GM21723 (cell line): ENCODE data around the gene UBE2Z.
"Not testable (repeated sequence)": the region's sequence is repeated elsewhere in the genome, so short reads cannot be mapped to it uniquely, and the experiment has no call there.

Experiments
- ATAC-seq: cut with Tn5 transposase; IDR thresholded peaks from one replicate; pipeline ENCODE4 v1.9.1; 2021; ENCODE audit warnings: mild to moderate bottlenecking, moderate library complexity; ENCODE audit not compliant: unreplicated experiment

Gene UBE2Z

DNA sequence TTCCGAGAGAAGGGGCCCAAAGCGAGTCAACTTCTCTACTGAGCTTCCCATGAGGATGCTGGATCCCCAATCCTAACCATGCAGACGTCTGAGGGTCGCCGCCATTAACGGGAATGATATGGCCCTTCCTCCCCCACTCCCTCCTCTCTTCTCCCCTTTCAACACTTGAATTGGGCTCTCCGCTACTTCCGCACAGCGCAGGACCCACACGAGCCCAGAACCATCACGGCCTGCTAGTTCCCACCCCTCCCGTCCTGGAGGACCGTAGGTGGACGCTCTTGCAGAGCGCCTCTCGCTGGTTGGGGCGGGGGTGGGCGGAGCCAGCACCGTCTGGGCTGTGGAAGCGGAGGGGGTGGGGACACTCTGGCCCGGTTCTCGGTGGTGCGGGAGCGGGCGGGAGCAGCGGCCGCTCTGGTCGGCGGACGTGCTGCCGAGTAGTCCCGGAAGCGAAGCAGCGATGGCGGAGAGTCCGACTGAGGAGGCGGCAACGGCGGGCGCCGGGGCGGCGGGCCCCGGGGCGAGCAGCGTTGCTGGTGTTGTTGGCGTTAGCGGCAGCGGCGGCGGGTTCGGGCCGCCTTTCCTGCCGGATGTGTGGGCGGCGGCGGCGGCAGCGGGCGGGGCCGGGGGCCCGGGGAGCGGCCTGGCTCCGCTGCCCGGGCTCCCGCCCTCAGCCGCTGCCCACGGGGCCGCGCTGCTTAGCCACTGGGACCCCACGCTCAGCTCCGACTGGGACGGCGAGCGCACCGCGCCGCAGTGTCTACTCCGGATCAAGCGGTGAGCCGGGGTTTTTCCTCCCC, at the start of gene UBE2Z:
TSS of gene UBE2Z (plus strand) at position 361 of the 797 bp plus-strand sequence. CDS start at position 458, 97 bp downstream.
- ATAC-seq = peak; percentile 77

DNA sequence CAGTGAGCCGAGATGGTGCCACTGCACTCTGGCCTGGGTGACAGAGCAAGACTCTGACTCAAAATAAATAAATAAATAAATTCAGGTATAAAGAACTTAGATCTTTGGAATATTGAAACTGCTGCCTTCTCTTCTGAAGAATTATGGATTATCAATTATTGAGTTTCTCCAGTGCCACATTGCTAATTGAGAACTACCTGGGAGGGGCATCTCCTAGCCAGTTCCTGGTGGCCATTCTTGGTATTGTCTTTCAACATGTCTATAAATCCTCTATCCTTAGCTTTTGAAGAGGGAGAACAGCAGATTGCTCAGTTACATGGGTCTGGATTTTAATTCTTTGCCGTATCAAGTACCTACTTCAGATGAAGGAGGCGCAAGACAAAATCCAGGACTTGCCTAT, 48.2 kb upstream of the UBE2Z start:
- ATAC-seq = no peak

DNA sequence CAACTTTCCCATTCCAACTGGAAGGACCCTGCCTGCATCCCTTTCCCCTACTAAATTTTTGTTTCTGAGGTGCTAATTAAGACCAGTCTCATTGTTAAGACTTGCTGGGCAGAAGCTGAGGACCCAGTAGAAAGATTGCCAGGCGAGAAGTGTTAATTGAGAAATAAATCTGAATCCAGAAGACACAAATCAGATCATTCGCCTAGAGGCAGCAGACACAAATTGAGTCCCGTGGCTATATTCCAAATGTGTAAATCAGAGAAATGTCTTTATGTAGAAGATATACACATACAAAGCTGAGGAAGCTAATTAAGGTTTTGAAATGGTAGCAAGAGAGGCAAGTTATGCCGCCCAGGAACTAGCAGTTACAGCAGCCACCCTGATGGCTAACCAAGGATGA, 47.8 kb upstream of the UBE2Z start:
- ATAC-seq = no peak

DNA sequence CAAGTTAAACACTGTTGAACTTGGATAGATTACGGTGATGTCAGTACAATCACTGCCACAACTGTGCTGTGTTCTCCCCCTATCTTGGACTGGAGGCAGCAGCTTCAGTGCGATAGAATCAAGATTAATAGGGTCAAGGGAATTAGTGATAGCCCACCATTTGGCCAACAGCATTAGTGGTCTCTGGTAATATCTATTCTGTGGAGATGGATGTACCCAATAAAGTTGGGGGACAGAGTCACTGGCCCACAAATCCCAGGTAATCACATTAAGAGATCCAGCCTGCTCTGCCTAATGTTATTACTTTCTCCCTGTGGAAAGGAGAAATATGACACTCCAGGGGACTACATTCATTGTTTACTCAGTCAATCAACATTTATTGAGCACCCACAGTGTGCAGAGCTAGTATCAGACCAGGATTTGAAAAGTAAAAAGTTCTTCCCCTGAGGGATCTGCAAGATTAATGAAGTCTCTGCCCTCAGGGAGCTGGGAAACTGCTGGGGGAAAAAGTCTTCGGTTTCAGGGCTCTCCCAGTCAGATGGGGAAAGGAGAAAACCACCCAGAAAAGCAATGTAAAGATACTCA, 39.2 kb upstream of the UBE2Z start:
- no peak for ATAC-seq

- ATAC-seq = no peak
These were observed 38.3 kb upstream of the UBE2Z start for GRCh38 chr17:48869821-48870318.

DNA sequence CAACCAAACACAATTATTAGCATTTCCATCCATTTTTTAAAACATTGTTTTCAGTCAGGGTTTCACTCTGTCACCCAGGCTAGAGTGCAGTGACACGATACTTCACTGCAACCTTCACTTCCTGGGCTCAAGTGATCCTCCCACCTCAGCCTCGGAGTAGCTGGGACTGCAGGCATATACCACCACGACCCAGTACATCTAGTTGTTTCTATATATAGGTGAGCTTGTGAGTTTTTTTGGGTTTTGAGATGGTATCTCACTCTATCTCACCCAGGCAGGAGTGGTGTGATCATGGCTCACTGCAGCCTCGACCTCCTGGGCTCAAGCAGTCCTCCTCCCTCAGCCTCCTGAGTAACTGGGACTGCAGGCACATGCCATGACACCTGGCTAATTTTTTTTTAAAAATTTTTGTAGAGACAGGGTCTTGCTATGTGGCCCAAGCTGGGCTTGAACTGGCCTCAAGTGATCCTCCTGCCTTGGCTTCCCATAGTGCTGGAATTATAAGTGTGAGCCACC, 37.1 kb upstream of the UBE2Z start:
- ATAC-seq = no peak

DNA sequence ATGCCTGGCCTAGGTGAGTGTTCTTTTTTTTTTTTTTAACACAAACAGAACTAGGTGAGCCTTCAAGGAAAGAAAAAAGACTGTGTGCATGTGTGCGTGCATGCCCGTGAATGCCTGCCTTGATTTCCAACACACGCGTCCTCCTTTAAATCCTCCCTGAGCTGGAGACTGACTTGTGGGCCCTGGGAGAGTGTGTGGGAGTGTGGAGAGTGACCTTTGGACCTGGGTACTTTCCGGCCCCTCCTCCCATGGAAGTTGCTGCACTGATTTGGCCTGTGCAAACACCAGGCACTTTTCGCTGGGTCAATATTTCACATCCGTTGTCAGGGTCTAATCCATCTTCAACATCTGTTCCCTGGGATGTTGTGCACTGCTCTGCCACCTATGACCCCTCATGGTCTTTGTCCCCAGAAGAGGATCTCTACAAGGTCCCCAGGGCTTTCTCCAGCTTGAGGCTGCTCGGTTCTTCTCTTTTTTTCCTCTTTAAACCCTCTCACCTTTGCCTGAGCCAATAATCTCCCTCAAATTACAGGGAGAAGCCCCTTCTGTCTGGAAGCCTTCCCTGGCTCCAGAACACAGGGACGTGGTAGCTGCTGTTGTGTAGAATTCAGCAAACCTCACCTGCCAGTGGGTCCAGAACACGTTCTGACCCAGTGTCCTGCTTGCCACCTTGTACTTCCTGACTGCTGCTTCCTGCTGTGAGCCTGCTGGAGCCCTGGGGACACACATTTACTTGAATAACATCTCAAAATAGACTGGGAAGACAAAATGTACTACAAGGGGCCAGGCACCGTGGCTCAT, 36.5 kb upstream of the UBE2Z start:
- no peak for ATAC-seq

DNA sequence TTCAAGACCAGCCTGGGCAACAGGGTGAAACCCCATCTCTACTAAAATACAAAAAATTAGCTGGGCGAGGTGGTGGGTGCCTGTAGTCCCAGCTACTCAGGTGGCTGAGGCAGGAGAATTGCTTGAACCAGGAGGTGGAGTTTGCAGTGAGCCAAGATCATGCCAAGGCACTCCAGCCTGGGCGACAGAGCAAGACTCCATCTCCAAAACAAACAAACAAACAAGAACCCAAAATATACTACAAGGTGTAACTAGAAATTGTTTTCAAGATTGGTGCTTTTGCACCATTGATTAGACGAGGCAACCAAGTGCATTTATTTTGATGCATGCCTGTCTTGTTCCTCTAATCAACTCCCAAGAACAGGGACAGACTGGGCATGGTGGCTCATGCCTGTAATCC, 35.8 kb upstream of the UBE2Z start:
- not testable (repeated sequence) for ATAC-seq

DNA sequence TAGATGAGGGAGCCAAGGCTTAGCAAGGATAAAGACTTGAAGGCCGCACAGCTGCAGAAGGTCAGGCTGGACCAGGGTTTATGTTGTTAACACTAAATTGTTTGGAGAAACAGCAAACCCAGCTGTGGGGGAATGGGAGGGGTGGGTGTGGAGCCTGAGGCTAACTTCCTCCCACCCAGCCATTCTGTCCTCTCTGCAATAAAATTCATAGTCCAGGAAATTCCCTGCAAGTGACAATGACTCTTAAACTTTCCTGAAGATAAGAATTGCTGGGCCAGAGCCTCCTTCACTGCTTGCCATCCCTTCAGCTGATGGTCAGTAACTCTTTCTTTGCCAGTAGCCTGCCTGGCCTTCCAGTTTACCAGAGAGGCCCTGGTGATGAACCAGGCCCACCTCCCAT, 35.0 kb upstream of the UBE2Z start:
- ATAC-seq = no peak

GRCh38 chr17:48873696-48874443, 34.3 kb upstream of the UBE2Z start:
- ATAC-seq = no peak

GRCh38 chr17:48878920-48879898, 29.0 kb upstream of the UBE2Z start:
- ATAC-seq = no peak

DNA sequence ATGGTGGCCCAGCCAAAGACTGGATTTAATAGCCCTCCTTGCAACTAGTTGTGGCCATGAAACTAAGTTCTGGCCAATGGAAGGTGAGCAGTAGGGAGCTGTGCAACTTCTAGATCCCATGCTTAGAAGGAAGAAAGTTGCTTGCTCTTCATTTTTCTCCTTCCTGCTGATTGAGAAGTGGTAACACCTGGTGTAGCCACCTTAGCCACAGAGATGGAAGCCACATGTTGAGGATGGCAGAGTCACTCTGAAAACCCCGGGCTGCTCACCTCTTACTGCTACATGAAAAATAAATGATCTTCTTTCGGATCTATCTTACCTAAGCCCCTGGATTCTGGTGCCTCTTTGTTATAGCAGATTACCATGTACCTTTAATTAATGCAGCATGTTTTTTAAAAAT, 25.9 kb upstream of the UBE2Z start:
- ATAC-seq = no peak

GRCh38 chr17:48883171-48883570, 25.0 kb upstream of the UBE2Z start:
- no peak for ATAC-seq

DNA sequence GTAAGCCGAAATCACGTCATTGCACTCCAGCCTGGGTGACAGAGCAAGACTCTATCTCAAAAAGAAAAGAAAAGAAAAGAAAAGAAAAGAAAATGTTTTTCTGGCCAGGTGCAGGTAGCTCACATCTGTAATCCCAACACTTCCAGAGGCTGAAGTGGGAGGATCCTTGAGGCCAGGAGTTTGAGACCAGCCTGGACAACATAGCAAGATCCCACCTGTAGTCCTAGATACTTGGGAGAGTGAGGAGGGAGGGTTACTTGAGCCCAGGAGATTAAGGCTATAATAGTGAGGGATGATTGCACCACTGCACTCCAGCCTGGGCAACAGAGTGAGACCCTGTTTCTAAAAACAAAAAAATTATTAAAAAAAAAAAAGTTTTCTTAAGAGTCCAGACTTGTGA, 18.1 kb upstream of the UBE2Z start:
- no peak for ATAC-seq

GRCh38 chr17:48892940-48893645, 15.1 kb upstream of the UBE2Z start:
- ATAC-seq = no peak

- ATAC-seq = no peak
These were observed 14.3 kb upstream of the UBE2Z start for GRCh38 chr17:48893646-48894508.

GRCh38 chr17:48894886-48895285, 13.3 kb upstream of the UBE2Z start:
- ATAC-seq = no peak

DNA sequence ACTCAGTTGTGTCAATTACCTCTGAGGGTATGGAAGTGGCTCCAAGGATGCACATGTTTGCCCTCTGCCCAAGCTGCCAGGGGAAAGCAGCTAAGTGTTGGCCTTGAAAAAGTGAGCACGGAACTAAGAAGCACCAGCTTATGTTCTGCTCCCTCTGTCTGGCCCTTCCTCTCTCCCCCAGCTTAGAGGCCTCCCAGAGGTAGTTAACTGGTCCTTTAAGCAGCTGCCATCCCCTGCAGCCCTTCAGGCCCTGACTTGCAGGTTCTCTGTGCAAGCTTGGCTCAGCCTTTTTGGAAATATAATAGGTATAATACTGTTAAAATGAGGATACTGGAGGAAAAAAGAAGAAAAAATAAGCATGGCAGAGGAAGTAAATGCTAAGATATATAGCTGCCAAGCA, 7.0 kb upstream of the UBE2Z start:
- no peak for ATAC-seq
